ENCODE measurements around the gene DNAJC16. TPM values are rescaled to one million over a fixed set of nuclear protein-coding genes. Genes with fewer than 3 reads are reported as not detected.

DNAJC16 gene
- total and polyA plus RNA-seq, 2 of the 13 experiments (the other 11 are each of a cell fraction or from before 2014, with no cell fraction given), result 11.4 to 15.4 TPM

DNA sequence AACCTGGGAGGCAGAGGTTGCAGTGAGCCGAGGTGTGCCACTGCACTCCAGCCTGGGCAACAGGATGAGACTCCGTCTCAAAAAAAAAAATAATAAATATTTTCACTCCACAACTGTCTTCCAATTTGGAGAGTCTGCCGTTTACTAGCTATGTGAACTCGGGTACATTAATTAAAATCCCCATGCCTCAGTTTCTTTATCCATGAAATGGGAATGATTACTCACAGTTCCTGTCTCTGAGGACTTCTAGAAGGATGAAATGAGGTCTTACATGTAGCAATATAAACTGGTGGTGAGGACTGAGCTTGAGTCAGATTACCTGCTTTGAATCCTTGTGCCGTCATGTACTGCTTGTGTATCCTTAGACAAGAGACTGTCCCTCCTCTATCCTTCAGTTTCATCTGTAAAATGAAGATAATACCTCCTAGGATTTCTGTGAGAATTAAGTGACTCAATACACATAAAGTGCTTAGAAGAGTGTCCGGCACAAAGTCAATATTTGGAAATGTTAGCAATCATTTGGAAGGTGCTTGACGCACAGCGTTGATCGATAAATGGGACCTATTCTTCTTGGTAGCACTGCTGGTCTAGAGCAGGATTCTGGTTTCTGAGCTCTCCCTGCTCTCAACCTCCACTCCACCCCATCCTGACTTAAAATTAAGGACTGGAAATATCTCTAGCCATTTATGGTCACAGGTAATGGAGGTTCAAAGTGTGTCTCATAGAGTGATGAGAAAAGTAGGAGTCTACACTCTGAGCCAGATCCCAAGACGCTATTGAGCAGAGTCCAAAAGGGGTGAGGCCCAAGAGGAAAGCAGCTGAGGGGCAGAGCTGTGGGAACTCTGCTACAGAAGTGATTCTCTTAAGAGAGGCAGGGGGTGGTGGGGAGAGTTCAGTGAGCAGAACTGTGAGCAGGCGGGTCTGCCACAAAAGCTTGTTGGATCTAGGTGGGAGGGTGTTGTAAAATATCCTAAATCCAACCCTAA is 79.0 kb downstream of the DNAJC16 start:
- WGBS (ENCODE audit: low lambda C conversion rate), result 1% methylated on average over 11 of the region's 11 CpGs
- peak overlapping the region; percentile 95 for H3K4me2 ChIP-seq (ENCODE audit: low read depth, low read length)
- H3K4me1 ChIP-seq (ENCODE audit: insufficient read depth, low read length), result peaks cover 69% of the 10 kb centered on the region
- FAIRE-seq, result no peak
- H3K9me3 ChIP-seq (ENCODE audit: low read length), result no peaks in the 10 kb centered on the region
- no TSS peak for BruUV-seq (replicated peaks)
- no peak overlapping the region; a peak in 2 of 6 replicates for H3K4me3 ChIP-seq (replicated peaks in 1 of 3; ENCODE audit: insufficient read depth in 1 of 3, low read depth in 2 of 3, low read length in 3 of 3)
- H3K36me3 ChIP-seq (replicated peaks in 1 of 2; ENCODE audit: control insufficient read depth in 1 of 2, insufficient read depth in 2 of 2, low read length in 2 of 2), result no peaks in the 10 kb centered on the region
- no peak overlapping the region for H3K9ac ChIP-seq (ENCODE audit: insufficient read depth, low read depth, low read length)
- CTCF ChIA-PET (ENCODE audit: low intra/inter-chr PET ratio, low total read pairs), result no interaction called here
- peak; percentile 72 for DNase-seq (ENCODE audit: low spot score)
- H3K79me2 ChIP-seq (ENCODE audit: insufficient read depth, low read length), result no peaks in the 10 kb centered on the region
- peak overlapping the region; percentile 14 for H3K27ac ChIP-seq (ENCODE audit: extremely low read length, insufficient read depth, low read length)
- intact Hi-C loops (cut with micrococcal nuclease; ENCODE audit: unreplicated experiment), result loop anchor here (1.0 to 10.0 kb wide), 2 partner anchors 12 to 81 kb away; partner anchors contain the start of genes CASP9, DDI2 and DNAJC16
- no peak overlapping the region for H2AFZ ChIP-seq (ENCODE audit: low read length)
- H4K20me1 ChIP-seq (ENCODE audit: insufficient read depth, low read length), result no peaks in the 10 kb centered on the region
- peak; percentile 14; the same call in 2 of the 3 replicates for ATAC-seq
- POLR2A ChIA-PET, result interaction anchor here (0.6 to 7.6 kb wide), 5 partner anchors 10 to 79 kb away, joined by 3 to 188 read pairs (median 4); partner anchors contain the start of genes DDI2 and DNAJC16
- in situ Hi-C loops (cut with HindIII; ENCODE audit: extremely low pct_ligation_motif_present, low pct_unique_long_range_greater_than_20kb), result no loop called here
- H3K27me3 ChIP-seq (ENCODE audit: control insufficient read depth in 1 of 2, insufficient read depth in 2 of 2, low read length in 2 of 2), result no peaks in the 10 kb centered on the region; a peak in 1 of 5 replicates
- TF ChIP-seq, protein P1, sequence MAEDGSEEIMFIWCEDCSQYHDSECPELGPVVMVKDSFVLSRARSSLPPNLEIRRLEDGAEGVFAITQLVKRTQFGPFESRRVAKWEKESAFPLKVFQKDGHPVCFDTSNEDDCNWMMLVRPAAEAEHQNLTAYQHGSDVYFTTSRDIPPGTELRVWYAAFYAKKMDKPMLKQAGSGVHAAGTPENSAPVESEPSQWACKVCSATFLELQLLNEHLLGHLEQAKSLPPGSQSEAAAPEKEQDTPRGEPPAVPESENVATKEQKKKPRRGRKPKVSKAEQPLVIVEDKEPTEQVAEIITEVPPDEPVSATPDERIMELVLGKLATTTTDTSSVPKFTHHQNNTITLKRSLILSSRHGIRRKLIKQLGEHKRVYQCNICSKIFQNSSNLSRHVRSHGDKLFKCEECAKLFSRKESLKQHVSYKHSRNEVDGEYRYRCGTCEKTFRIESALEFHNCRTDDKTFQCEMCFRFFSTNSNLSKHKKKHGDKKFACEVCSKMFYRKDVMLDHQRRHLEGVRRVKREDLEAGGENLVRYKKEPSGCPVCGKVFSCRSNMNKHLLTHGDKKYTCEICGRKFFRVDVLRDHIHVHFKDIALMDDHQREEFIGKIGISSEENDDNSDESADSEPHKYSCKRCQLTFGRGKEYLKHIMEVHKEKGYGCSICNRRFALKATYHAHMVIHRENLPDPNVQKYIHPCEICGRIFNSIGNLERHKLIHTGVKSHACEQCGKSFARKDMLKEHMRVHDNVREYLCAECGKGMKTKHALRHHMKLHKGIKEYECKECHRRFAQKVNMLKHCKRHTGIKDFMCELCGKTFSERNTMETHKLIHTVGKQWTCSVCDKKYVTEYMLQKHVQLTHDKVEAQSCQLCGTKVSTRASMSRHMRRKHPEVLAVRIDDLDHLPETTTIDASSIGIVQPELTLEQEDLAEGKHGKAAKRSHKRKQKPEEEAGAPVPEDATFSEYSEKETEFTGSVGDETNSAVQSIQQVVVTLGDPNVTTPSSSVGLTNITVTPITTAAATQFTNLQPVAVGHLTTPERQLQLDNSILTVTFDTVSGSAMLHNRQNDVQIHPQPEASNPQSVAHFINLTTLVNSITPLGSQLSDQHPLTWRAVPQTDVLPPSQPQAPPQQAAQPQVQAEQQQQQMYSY (CRISPR knock-in tag; IDR thresholded peaks at IDR 0.05), result no peak
- TF ChIP-seq RXRB (CRISPR knock-in tag; IDR thresholded peaks at IDR 0.05; ENCODE audit: borderline replicate concordance) (peak; percentile 53), GATAD2A (CRISPR knock-in tag; IDR thresholded peaks at IDR 0.05) (peak; percentile 95), KLF16 (CRISPR knock-in tag; IDR thresholded peaks at IDR 0.05) (peak in 1 of 2 experiments; percentile 62; a peak in 2 of 4 replicates), SOX6 (IDR thresholded peaks at IDR 0.05) (no peak), SOX6 (CRISPR knock-in tag; IDR thresholded peaks at IDR 0.05) (peak; percentile 87), THAP11 (CRISPR knock-in tag; IDR thresholded peaks at IDR 0.05) (peak; percentile 48), ZNF30 (CRISPR knock-in tag; IDR thresholded peaks at IDR 0.05) (no peak), ZSCAN30 (CRISPR knock-in tag; IDR thresholded peaks at IDR 0.05) (no peak), ZNF138 (CRISPR knock-in tag; IDR thresholded peaks at IDR 0.05; ENCODE audit: low read depth) (no peak), RBM39 (IDR thresholded peaks at IDR 0.05; ENCODE audit: low read depth, low read length, poor library complexity, severe bottlenecking) (no peak)
- TF ChIP-seq, protein P2, sequence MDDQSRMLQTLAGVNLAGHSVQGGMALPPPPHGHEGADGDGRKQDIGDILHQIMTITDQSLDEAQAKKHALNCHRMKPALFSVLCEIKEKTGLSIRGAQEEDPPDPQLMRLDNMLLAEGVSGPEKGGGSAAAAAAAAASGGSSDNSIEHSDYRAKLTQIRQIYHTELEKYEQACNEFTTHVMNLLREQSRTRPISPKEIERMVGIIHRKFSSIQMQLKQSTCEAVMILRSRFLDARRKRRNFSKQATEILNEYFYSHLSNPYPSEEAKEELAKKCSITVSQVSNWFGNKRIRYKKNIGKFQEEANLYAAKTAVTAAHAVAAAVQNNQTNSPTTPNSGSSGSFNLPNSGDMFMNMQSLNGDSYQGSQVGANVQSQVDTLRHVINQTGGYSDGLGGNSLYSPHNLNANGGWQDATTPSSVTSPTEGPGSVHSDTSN (CRISPR knock-in tag; IDR thresholded peaks at IDR 0.05; ENCODE audit: borderline replicate concordance), result no peak
- TF ChIP-seq, protein P3, sequence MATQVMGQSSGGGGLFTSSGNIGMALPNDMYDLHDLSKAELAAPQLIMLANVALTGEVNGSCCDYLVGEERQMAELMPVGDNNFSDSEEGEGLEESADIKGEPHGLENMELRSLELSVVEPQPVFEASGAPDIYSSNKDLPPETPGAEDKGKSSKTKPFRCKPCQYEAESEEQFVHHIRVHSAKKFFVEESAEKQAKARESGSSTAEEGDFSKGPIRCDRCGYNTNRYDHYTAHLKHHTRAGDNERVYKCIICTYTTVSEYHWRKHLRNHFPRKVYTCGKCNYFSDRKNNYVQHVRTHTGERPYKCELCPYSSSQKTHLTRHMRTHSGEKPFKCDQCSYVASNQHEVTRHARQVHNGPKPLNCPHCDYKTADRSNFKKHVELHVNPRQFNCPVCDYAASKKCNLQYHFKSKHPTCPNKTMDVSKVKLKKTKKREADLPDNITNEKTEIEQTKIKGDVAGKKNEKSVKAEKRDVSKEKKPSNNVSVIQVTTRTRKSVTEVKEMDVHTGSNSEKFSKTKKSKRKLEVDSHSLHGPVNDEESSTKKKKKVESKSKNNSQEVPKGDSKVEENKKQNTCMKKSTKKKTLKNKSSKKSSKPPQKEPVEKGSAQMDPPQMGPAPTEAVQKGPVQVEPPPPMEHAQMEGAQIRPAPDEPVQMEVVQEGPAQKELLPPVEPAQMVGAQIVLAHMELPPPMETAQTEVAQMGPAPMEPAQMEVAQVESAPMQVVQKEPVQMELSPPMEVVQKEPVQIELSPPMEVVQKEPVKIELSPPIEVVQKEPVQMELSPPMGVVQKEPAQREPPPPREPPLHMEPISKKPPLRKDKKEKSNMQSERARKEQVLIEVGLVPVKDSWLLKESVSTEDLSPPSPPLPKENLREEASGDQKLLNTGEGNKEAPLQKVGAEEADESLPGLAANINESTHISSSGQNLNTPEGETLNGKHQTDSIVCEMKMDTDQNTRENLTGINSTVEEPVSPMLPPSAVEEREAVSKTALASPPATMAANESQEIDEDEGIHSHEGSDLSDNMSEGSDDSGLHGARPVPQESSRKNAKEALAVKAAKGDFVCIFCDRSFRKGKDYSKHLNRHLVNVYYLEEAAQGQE (IDR thresholded peaks at IDR 0.05; ENCODE audit: borderline replicate concordance in 1 of 2, low read depth in 1 of 2, low read length in 2 of 2), result no peak
- TF ChIP-seq, protein P4, sequence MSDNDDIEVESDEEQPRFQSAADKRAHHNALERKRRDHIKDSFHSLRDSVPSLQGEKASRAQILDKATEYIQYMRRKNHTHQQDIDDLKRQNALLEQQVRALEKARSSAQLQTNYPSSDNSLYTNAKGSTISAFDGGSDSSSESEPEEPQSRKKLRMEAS (IDR thresholded peaks at IDR 0.05), result peak; percentile 30; the same call in 1 of the 2 replicates

Measured in HepG2 (cell line).